ENCODE data around the gene TMEM248.
"Not testable (repeated sequence)": the region's sequence is repeated elsewhere in the genome, so short reads cannot be mapped to it uniquely, and the experiment has no call there.

The TMEM248 gene

DNA sequence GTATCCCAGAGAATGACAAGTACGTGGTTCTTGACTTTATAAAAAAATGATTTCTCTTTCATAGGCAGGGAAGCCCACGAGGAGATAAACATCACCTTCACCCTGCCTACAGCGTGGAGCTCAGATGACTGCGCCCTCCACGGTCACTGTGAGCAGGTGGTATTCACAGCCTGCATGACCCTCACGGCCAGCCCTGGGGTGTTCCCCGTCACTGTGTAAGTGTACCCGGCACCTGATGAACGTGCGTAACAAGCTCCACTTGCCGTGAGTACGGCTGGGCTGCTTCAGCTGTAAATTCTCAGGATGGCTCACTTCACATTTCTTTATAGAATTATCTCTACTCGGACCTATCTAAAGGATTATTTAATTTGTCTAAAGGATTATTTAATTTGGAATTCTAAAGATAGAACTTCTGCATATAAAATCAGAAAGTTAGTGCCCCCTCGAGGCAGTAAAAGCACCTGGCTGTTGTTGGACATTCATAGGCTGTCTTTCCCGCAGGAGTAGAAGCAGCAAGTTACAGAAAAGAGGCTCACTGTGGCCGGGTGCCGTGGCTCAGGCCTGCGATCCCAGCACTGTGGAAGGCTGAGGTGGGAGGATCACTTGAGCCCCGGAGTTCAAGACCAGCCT lies 27.6 kb downstream of the TMEM248 start:
- no peak for DNase-seq (ENCODE audit: low read depth in 2 of 2, low spot score in 1 of 2)

GRCh38 chr7:66950311-66950710 lies 29.3 kb downstream of the TMEM248 start:
- DNase-seq (ENCODE audit: low read depth in 2 of 2, low spot score in 1 of 2) = no peak

- DNase-seq (ENCODE audit: low read depth in 2 of 2, low spot score in 1 of 2) = no peak
Observed at GRCh38 chr7:66950763-66951162, 29.7 kb downstream of the TMEM248 start.

GRCh38 chr7:66952343-66953043 lies 31.5 kb downstream of the TMEM248 start:
- DNase-seq (ENCODE audit: low read depth in 2 of 2, low spot score in 1 of 2) = no peak

GRCh38 chr7:66953044-66953427 lies 32.0 kb downstream of the TMEM248 start:
- no peak for DNase-seq (ENCODE audit: low read depth in 2 of 2, low spot score in 1 of 2)

DNA sequence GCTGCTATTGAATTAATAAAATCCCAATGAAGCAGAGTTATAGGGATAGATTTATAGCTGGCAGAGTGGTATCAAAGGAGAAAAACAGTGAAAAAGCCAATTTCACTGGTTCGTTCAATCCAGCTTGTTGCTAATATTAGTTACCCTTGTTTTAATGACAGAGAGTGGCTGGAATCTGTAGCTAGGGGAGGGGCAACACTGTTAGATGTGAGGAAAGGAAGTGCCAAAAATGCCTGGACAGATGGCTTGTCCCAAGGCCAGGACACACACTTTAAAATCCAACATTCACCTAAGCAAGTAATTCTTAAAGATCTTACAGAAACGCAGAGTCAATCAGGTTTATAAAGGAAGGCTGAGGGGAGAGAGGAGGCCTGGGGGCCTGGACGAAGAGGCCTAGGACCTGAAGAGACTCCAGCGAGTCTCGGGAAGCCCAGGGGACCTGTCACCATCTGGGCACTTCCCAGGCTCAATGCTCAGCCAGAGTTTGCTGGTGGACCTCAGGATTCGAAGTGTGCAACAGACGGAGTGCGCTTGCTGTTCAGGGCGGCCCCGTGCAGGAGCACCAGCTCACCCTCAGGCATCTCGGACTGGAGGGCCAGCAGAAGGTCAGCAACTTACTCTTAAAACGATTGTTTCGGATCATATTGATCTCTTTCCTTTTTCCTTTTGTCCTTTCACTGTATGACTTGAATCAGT lies 36.7 kb downstream of the TMEM248 start:
- DNase-seq (ENCODE audit: low read depth in 2 of 2, low spot score in 1 of 2) = no peak

DNA sequence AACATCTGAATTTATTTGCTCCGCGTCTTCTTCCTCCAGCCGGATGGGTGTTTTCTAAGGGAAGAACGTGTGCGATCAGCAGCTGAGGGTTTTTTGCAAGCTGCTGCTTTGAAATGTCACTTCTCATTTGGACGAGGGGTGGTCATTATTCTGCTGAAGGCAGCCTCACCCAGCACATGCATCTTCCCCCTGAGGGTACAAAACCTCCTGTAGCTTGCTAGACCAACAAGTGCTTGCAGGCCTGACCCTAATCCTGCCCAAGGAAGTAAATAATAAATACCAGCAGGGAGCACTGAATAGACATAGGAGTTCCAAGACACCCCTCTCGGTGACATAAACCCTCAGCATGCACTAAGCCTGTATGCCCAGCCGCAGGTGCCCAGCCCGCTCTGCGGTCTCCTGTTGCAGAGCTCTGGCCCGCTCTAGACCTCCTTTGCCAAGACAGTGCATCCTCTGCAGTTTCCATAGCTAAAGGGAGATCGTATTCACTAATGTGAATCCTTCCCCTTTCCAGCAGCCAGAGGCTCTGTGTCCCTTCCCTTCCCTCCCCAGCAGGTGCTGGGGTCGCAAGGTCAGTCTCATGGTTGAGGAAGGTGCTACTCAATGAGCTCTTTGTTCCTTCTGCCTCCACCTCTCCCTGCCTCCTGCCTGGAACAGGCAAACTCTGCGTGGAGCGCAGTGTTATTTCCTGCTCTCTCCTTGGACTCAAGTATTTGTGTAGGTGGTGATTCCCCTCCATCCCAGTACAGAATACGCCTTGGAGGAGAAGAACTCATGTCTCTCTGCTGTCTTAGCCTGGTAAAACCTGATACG lies 37.7 kb downstream of the TMEM248 start:
- no peak for DNase-seq (ENCODE audit: low read depth in 2 of 2, low spot score in 1 of 2)

DNA sequence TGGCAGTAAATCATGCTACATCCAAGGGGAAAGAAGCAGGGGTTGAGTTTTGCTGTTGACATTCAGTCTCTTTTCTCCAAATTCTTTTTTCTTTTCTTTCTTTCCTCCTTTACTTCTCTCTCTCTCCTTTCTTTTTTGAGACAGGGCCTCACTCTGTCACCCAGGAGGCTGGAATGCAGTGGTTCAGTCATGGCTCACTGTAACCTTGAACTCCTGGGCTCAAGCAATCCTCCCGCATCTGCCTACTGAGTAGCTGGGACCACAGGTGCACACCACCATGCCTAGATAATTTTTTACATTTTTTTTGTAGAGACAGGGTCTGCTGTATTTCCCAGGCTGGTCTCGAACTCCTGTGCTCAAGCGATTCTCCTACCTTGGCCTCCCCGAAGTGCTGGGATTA lies 39.2 kb downstream of the TMEM248 start:
- no peak for DNase-seq (ENCODE audit: low read depth in 2 of 2, low spot score in 1 of 2)

- no peak for DNase-seq (ENCODE audit: low read depth in 2 of 2, low spot score in 1 of 2)
Observed at GRCh38 chr7:66961096-66961495, 40.1 kb downstream of the TMEM248 start.

GRCh38 chr7:66964411-66964810 lies 43.4 kb downstream of the TMEM248 start:
- no peak for DNase-seq (ENCODE audit: low read depth in 2 of 2, low spot score in 1 of 2)

DNA sequence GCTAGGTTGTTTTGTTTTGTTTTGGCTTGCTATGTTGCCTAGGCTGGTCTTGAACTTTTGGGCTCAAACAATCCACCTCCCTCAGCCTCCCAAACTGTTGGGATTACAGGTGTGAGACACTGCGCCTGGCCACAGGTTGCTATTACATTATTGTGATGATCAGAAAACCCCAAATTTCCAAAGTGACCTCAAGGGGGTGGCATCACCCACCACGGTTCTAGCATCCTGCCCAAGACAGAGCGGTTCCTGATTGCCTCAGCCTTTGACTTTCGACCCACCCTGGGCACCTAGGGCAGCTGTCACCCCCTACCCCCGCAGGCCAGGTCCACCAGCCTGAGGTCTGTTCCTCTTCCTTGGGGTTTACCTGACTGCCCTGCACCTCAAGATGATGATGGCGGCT lies 46.0 kb downstream of the TMEM248 start:
- DNase-seq (ENCODE audit: low read depth in 2 of 2, low spot score in 1 of 2) = no peak

GRCh38 chr7:66969001-66969400 lies 48.0 kb downstream of the TMEM248 start:
- not testable (repeated sequence) for DNase-seq (ENCODE audit: low read depth in 2 of 2, low spot score in 1 of 2)

GRCh38 chr7:66970310-66970709 lies 49.3 kb downstream of the TMEM248 start:
- DNase-seq (ENCODE audit: low read depth in 2 of 2, low spot score in 1 of 2) = no peak

DNA sequence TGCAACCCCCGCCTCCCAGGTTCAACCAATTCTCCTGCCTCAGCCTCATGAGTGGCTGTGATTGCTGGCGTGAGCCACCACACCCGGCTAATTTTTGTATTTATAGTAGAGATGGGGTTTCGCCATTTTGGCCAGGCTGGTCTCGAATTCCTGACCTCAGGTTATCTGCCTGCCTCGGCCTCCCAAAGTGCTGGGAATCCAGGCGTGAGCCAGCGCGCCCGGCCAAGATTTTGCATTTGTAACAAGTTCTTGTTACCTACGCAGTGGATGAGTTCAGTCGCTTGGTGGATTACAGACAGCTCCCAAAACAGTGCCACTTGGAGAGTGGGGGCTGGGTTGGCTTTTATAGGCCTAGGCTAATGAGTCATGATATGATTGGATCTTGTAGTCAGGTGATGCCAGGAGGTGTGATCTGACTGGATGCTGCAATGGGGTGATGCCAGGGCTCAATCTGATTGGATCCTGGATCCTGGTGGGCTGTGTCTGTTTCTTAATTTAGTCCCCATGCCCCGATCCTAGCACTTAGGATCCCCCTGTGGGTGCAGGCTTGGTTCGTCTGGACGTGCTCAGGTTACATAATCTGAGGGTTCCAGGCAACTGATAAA lies 54.1 kb downstream of the TMEM248 start:
- no peak for DNase-seq (ENCODE audit: low read depth in 2 of 2, low spot score in 1 of 2)

DNA sequence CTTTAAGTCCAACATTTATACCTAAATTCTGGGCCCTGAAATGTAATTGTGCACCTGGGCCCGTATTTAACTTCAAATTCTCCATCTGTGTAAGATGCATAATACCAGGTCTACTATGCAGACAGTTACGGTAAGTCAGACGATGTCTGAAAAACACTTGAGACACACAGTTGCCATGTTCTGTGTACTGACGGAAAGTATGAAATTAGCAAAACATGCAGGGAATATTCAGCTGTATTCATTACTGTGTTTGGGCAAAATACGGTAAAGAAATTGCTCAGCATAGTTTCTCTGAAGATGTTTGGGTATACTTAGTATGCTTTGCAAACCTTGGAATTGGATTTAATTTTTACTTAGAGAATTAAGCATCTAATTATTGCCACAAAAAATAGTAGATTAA lies 57.3 kb downstream of the TMEM248 start:
- DNase-seq (ENCODE audit: low read depth in 2 of 2, low spot score in 1 of 2) = not testable (repeated sequence)

DNA sequence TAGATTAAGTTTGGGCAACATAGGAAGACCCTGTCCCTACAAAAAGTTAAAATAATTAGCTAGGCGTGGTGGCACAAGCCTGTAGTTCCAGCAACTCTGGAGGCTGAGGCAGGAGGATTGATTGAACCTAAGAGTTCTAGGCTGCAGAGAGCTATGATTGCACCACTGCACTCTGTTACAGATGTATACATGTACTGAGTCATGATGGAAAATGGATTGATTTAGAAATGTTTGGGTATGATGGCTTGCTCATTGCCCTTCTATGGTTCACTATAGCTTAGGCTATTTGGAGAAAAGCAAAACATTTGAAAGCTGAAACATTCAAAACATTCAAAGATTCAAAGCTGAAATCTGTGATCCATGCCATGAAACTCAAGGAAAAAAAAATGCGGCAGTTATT lies 58.0 kb downstream of the TMEM248 start:
- DNase-seq (ENCODE audit: low read depth in 2 of 2, low spot score in 1 of 2) = not testable (repeated sequence)

DNA sequence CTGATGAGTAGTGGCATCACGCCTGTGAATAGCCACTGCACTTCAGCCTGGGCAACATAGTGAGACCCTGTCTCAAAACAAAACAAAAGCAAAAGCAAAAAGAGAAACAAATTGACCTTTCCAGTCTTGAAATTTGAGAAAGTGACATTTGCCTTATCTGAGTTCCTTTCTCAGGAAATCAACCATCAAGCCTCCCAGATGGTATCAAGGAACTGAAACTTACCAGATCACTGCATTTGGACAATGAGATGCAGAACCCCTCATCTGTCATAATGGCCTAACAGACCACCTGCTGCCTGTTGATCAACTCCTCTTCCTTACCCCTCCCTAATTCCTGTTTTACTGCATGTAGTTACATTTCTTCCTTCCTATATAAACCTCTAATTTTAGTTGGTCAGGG lies 59.3 kb downstream of the TMEM248 start:
- not testable (repeated sequence) for DNase-seq (ENCODE audit: low read depth in 2 of 2, low spot score in 1 of 2)

DNA sequence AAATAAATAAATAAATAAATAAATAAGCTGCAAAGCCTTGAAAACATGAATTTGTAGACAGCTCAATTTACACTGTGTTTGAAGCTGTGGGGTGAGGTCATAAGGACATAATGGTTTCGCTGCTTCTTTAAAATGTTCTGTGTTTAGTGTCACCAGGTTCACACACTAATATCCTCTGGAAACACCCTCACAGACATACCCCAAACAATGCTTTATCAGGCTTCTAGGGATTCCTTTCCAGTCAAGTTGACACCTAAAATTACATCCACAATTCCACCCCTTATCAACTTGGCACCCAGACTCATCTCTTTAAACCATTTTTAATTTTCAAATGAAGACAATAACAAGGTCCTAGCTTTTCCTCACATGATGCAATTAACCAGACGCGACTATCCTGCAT lies 68.5 kb downstream of the TMEM248 start:
- not testable (repeated sequence) for DNase-seq (ENCODE audit: low read depth in 2 of 2, low spot score in 1 of 2)

GRCh38 chr7:66994051-66994450 lies 73.0 kb downstream of the TMEM248 start:
- DNase-seq (ENCODE audit: low read depth in 2 of 2, low spot score in 1 of 2) = not testable (repeated sequence)

DNA sequence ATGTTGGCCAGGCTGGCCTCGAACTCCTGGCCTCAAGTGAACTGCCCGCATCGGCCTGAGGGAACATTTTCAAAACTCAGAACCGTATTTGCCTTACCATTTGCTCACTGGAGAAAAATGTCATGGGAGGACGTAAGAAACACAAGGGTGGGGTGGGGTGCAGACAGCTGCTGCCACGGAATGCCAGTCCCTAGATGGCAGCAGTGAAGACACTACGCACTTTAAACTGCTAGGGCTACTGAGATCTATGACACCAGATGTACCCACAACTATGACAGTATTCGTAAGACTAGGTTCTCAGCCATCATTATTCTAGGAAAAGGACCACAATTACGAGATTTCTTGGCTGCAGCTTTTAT lies 73.6 kb downstream of the TMEM248 start:
- peak; percentile 10 to 12 for DNase-seq (ENCODE audit: low read depth in 2 of 2, low spot score in 1 of 2)

Measured in stimulated activated CD8-positive, alpha-beta memory T cell treated with anti-CD3 and anti-CD28 coated beads, Interleukin-4, amount 100 ng/mL, for 4 hours (primary cell).